Adrenal gland (tissue), 12 donors: ENCODE results near the gene C12orf50. TPM values are rescaled to one million over a fixed set of nuclear protein-coding genes. Genes with fewer than 3 reads are reported as not detected.

ENCODE experiments used
- DNase-seq, 7 donors: peaks; one replicate each; pipeline ENCODE4 v3.0.0-alpha.2; 2019 to 2020
- H3K27ac ChIP-seq, 5 donors: fragments of 200-600 bp; sonication (generic) in 4 of 5; 1 replicate in 3 of 5; 2 replicates in 2 of 5; pipeline versions ENCODE4 v1.5.1 to v1.8.0; 2016 to 2020; ENCODE audit warnings: mild to moderate bottlenecking in 1 of 5
- H3K27me3 ChIP-seq: fragments of 200-600 bp; 2 replicates; pipeline ENCODE4 v1.8.0; 2021
- H3K36me3 ChIP-seq, 2 donors: fragments of 200-600 bp; replicated peaks in 1 of 2; 1 replicate in 1 of 2; 2 replicates in 1 of 2; pipeline versions ENCODE4 v1.5.1 to v1.8.0; 2018 to 2022
- H3K4me1 ChIP-seq, 2 donors: fragments of 200-600 bp; replicated peaks in 1 of 2; 1 replicate in 1 of 2; 2 replicates in 1 of 2; pipeline versions ENCODE4 v1.5.1 to v1.8.0; 2018 to 2021
- H3K4me3 ChIP-seq, 4 donors: fragments of 200-600 bp; sonication (generic) in 3 of 4; one replicate each; pipeline ENCODE4 v1.5.1; 2016 to 2018
- H3K9me3 ChIP-seq, 3 donors: fragments of 200-600 bp; sonication (generic) in 1 of 3; replicated peaks in 1 of 3; 1 replicate in 2 of 3; 2 replicates in 1 of 3; pipeline versions ENCODE4 v1.5.1 to v1.8.0; 2016 to 2021
- POLR2A ChIP-seq, 2 donors: fragments of 450-650 bp; IDR thresholded peaks; one replicate each; pipeline ENCODE4 v1.6.1; 2017; ENCODE audit warnings: antibody characterized with exemption in 2 of 2, mild to moderate bottlenecking in 2 of 2, moderate library complexity in 1 of 2
- WGBS, 4 donors: extraction: QIAGEN DNeasy Blood & Tissue Kit in 2 of 4; methylation state at CpG; one replicate each; pipeline versions ENCODE4 v1.1.5 to v1.1.7; 2013 to 2017; 5-methylcytosine and 5-hydroxymethylcytosine counted together
- intact Hi-C, 2 donors: fragments of 100-400 bp; cut with DNase I; formaldehyde crosslinking; loops; one replicate each; pipeline versions ENCODE4 v1.14.1 to v1.15.0; 2022 to 2023
- polyA plus RNA-seq, 3 donors: library from polyadenylated mRNA; stranded (reverse); fragments of 200-250 nt in 2 of 3; fragments of 350-450 nt in 1 of 3; fragmentation: Illumina TruSeq in 1 of 3; extraction: RNeasy Lipid Tissue Mini Kit (QIAGEN cat#74804) in 1 of 3; gene quantifications; one replicate each; pipeline ENCODE4 v1.2.3, GENCODE V29; 2013 to 2014
- total RNA-seq, 9 donors: library from RNA; depleted of rRNA in 4 of 9; stranded (reverse); fragments of >200 nt in 4 of 9; fragments of 120-200 nt in 1 of 9; fragmentation: NEBNext Ultra II Directional in 1 of 9; extraction: Animal tissue kit (Norgen Biotek cat#: 25700) in 1 of 9; gene quantifications; one replicate each; pipeline versions ENCODE4 v1.1.0 to v1.2.4, GENCODE V29; 2013 to 2023
- TF ChIP-seq, protein P1 (sequence below), 6 experiments: fragments of 450-650 bp in 4 of 6; fragments of 200-600 bp in 2 of 6; sonication (generic) in 1 of 6; IDR thresholded peaks; 1 replicate in 5 of 6; 2 replicates in 1 of 6; pipeline versions ENCODE4 v1.5.1 to v1.8.0; 2016 to 2021; ENCODE audit warnings: antibody characterized with exemption in 6 of 6, mild to moderate bottlenecking in 2 of 6, moderate library complexity in 1 of 6
- donor health status: healthy with polysubstance abuse.
- donor health status: Bipolar disorder and iron deficiency.
- donor health status: DM: yes; HTN: yes; CAD: no.
- donor health status: DM: no; HTN: no; CAD: no.
- donor health status: DM: no; HTN: no; CAD: no.
- donor health status: DM: yes; HTN: yes; CAD: no.

C12orf50 gene
- total and polyA plus RNA-seq, 12 donors, result 0.04 to 1.4 (median 0.16) TPM; not detected in 2

- Histone ChIP-seq H3K9me3 (no peaks in the 10 kb centered on the region), H3K27ac (no peak overlapping the region), H3K27me3 (no peaks in the 10 kb centered on the region), H3K36me3 (no peaks in the 10 kb centered on the region), H3K4me3 (no peak overlapping the region), H3K4me1 (no peaks in the 10 kb centered on the region)
- intact Hi-C loops, result no loop called here
- TF ChIP-seq, protein P1, sequence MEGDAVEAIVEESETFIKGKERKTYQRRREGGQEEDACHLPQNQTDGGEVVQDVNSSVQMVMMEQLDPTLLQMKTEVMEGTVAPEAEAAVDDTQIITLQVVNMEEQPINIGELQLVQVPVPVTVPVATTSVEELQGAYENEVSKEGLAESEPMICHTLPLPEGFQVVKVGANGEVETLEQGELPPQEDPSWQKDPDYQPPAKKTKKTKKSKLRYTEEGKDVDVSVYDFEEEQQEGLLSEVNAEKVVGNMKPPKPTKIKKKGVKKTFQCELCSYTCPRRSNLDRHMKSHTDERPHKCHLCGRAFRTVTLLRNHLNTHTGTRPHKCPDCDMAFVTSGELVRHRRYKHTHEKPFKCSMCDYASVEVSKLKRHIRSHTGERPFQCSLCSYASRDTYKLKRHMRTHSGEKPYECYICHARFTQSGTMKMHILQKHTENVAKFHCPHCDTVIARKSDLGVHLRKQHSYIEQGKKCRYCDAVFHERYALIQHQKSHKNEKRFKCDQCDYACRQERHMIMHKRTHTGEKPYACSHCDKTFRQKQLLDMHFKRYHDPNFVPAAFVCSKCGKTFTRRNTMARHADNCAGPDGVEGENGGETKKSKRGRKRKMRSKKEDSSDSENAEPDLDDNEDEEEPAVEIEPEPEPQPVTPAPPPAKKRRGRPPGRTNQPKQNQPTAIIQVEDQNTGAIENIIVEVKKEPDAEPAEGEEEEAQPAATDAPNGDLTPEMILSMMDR (IDR thresholded peaks at IDR 0.05), result no peak
- TF ChIP-seq POLR2A (IDR thresholded peaks at IDR 0.05), result no peak
- no peak for DNase-seq
- WGBS, 4 donors, result 67 to 91% (median 83%) methylated on average over 1 of the region's 1 CpG
Measured at GRCh38 chr12:88026196-88026595, 3.0 kb downstream of the C12orf50 start.

GRCh38 chr12:88017964-88018363, 11.2 kb downstream of the C12orf50 start:
- intact Hi-C loops, result no loop called here
- no peaks in the 10 kb centered on the region for H3K9me3 ChIP-seq
- no peak for DNase-seq

DNA sequence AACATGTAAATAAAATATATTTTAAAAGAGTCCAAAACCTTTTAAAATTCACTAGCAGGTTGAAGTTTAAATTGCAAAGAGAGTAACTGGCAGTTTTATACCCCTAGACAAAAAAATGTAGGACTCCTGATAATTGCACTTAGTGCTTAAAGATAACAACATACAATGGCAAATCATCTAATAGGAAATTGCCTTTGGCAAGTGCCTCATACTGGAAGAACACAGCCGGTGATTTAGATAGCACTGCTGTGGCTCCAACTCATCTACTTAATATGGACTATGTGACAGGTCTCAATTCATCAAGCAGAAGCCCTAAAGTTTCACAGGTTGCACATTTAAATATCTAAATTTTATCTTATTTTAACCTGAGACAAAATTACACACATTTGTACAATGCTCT, 13.4 kb downstream of the C12orf50 start:
- 53 to 73% (median 60%) methylated on average over 1 of the region's 1 CpG for WGBS, 4 donors
- no peak for TF ChIP-seq POLR2A (IDR thresholded peaks at IDR 0.05)
- TF ChIP-seq, protein P1 (IDR thresholded peaks at IDR 0.05), result no peak

More at GRCh38 chr12:88017964-88018363, 11.2 kb downstream of the C12orf50 start:
- no peaks in the 10 kb centered on the region for H3K4me1 ChIP-seq
- H3K27me3 ChIP-seq, result no peaks in the 10 kb centered on the region
- H3K4me3 ChIP-seq, result no peak overlapping the region
- no peak overlapping the region for H3K27ac ChIP-seq
- 67 to 72% (median 68%) methylated on average over 1 to 3 of the region's 3 CpGs for WGBS, 4 donors
- no peaks in the 10 kb centered on the region for H3K36me3 ChIP-seq
- no peak for TF ChIP-seq POLR2A (IDR thresholded peaks at IDR 0.05)
- TF ChIP-seq, protein P1 (IDR thresholded peaks at IDR 0.05), result no peak

DNA sequence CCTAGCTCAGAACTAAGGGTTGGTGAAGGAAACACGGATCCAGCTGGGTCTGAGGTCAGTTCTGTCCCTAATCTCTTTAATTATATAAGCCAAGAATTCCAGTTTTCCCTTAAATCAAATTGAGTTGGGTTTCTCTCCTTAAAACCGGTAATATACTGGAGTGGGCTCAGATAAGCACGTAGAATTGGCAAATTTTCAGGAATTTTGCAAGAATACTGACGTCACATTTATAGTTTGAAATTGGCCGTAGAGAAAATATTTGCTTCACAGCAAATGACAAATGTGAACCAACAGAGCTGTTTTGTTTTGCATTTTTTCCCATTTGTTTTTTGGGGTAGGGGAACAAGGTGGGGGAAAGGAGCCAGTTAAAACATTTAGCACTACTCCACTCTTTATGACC, 17.4 kb downstream of the C12orf50 start:
- WGBS, 4 donors, result 58 to 74% (median 64%) methylated on average over 5 of the region's 5 CpGs
- H3K4me1 ChIP-seq, result no peaks in the 10 kb centered on the region

More for the DNA sequence above, 13.4 kb downstream of the C12orf50 start:
- Histone ChIP-seq H3K36me3 (no peaks in the 10 kb centered on the region), H3K9me3 (no peaks in the 10 kb centered on the region), H3K27ac (no peak overlapping the region), H3K27me3 (no peaks in the 10 kb centered on the region), H3K4me1 (no peaks in the 10 kb centered on the region), H3K4me3 (no peak overlapping the region)
- no peak for DNase-seq
- intact Hi-C loops, result no loop called here

More for the DNA sequence above, 17.4 kb downstream of the C12orf50 start:
- intact Hi-C loops, result no loop called here
- H3K9me3 ChIP-seq, result no peaks in the 10 kb centered on the region
- H3K27me3 ChIP-seq, result no peaks in the 10 kb centered on the region
- no peak overlapping the region for H3K27ac ChIP-seq
- TF ChIP-seq, protein P1 (IDR thresholded peaks at IDR 0.05), result no peak
- no peak for TF ChIP-seq POLR2A (IDR thresholded peaks at IDR 0.05)
- no peak for DNase-seq
- no peaks in the 10 kb centered on the region for H3K36me3 ChIP-seq
- no peak overlapping the region for H3K4me3 ChIP-seq
